ENCODE measurements around the gene HBEGF.

Gene HBEGF

DNA sequence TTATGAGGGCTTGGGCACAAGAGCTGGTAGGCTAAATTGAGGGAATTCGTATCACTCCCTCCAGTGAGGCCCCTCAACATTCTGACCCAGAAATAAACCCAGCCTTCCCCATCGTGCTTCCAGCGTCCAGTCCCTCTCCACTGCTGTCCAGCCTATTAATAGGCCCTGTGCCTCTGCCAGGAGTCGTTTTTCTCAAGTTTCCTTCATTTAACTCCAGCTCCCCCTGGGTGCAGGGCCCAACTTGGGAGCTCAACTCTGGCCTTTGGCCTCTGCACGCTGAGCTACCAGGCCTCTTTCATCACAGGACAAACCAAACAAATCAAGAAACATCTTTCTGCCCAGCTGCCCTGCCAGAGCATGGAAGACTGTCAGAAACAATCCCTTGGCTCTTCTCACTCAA is 10.0 kb downstream of the HBEGF start:
- no peak for ATAC-seq
- DNase-seq = no peak

GRCh38 chr5:140331638-140332037 is 14.8 kb downstream of the HBEGF start:
- DNase-seq (no peak), ATAC-seq (no peak)

- ATAC-seq (no peak), DNase-seq (no peak)
Observed at GRCh38 chr5:140329739-140330481, 16.5 kb downstream of the HBEGF start.

DNA sequence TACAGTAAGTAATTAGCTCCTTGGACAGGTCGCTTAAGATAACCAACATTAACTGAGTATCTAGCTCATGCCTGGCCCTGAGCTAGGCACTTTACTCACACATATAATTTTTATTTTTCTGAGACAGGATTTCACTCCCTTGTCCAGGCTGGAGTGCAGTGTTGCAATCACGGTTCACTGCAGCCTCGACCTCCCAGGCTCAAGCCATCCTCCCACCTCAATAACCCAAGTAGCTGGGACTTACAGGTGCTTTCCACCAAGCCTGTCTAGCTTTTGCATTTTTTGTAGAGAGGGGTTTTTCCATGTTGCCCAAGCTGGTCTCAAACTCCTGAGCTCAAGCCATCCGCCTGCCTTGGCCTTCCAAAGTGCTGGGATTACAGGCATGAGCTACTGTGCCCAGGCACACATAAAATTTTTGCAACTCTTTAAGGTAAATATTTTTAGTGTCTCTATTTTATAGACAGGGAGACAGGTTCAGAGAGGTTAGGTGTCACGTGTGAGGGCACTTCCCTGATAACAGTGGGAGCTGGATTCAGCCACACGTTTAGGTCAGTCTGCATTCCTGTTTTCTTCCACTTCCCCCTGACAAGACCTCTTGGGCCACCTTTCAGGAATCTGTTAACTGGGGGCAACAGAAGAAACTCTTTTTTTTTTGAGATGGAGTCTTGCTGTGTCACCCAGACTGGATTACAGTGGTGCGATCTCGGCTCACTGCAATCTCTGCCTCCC is 18.2 kb downstream of the HBEGF start:
- DNase-seq (no peak), ATAC-seq (no peak)

DNA sequence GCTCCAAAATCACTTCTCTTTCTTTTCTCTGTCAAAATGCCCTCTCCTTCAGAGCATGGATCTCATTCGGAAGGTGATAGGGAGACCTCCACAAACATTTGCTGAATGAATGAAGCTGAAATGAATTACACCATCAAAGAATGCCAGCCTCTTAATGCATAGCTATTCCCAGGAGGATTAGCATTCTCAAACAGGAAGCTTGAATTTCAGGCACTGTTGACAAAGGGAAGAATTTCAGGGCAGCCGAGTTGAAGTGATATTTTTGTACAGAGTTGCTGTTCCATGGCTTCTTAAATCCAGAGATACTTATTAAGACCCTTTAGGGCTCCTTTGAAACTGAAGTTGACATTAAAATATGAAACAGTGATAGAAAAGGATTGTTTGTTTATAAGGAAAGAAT is 18.8 kb downstream of the HBEGF start:
- ATAC-seq (no peak), DNase-seq (no peak)

- no peak for ATAC-seq
- DNase-seq = no peak
Observed at GRCh38 chr5:140325486-140325885, 20.9 kb downstream of the HBEGF start.

DNA sequence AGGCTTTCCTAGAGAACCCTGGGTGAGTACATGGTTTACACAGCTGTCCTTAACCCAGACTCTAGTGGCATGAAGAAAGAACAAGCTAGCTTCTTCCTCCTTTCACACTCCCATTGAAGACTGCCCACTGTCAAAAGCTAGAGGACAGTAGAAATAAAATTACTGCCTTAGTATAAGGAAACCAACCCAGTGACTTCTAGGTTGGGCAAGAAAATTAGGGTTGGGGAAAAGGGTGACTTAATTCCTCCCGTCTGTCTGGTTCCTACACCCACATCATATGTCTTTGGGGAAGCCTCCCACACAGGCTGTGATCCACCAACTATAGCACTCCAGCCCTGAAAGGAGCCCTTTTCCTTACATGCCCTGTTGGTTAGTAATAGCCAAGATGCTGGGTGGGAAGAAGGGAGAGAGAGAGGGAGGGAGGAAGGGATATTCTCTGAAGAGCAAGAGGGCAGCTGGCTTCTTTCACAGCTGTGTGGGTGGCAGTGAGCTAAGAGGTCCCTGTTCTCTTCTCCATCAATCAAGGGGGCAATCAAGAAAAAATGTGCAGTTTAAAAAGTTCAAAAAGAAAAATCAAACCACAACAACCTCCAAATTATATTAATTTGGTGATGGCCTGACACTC is 21.7 kb downstream of the HBEGF start:
- ATAC-seq = peak; percentile 24
- DNase-seq = no peak

DNA sequence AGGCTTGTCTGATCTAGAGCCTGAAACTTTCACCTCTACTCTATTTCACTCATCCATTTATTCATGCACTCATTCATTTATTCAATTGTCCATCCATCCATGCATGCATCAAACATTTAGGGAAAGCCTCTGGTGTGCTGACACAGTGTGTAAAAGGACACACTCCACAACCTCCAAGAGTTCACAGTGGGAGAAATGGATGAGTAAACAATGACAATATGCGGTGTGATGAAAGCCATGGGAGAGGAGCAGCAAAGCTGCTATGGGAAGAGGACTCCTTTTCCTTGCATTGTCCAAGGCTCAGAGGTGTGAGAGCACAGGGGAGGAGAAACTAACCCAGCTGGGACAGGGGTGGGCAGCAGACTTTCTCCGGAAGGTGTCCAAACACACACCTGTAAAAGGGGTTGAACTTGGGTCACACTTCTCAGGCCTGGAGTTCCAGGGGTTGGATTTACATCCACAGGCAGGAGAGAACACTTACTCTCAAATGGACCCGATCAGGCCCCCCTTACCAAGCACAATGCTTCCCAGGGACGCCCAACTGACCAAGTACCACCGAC is 22.3 kb downstream of the HBEGF start:
- DNase-seq (no peak), ATAC-seq (no peak)

- DNase-seq = no peak
Observed at GRCh38 chr5:140322751-140323731, 23.4 kb downstream of the HBEGF start.

GRCh38 chr5:140321796-140322195 is 24.6 kb downstream of the HBEGF start:
- ATAC-seq = no peak
- DNase-seq = no peak

More at GRCh38 chr5:140322751-140323731, 23.4 kb downstream of the HBEGF start:
- no peak for ATAC-seq

GRCh38 chr5:140319833-140320232 is 26.6 kb downstream of the HBEGF start:
- DNase-seq (no peak), ATAC-seq (no peak)

- DNase-seq = no peak
- ATAC-seq = no peak
Observed at GRCh38 chr5:140318792-140319191, 27.6 kb downstream of the HBEGF start.

GRCh38 chr5:140317859-140318258 is 28.5 kb downstream of the HBEGF start:
- ATAC-seq = no peak

GRCh38 chr5:140312791-140313189 is 33.6 kb downstream of the HBEGF start:
- ATAC-seq (no peak), DNase-seq (no peak)

More at GRCh38 chr5:140317859-140318258, 28.5 kb downstream of the HBEGF start:
- DNase-seq = no peak

DNA sequence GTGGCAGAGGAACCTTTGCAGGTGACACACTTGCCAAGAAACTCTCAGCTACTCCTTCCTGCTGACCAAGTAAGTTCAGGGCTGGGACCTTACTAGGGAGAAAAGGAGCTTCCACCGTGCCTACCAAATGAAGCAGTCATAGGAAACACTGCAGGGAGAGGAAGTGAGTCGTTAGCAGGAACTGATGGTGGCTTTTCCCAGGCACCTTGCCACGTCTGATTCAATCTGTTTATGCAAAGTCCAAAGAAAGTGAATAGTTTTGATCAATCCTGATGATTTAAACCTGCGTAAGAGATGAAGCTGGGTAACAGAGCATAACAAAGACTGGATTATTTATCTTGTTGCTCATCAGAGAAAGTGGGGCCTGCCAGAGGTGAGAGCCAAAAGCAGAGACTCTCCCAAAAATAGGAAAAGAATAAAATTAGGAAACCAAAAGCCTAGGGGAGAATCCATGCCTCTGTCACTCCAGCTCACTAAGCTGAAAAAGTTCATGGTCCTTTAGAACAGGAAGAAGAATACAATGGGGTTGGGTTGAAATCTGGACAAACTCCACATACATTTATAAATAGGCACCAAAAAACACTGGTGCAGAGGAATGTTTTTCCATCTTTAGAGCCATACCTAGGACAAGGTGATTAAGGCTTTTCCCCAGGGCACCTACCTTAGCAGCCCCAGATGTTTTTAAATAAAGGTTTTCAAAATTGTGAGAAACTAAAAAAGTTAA is 34.2 kb downstream of the HBEGF start:
- no peak for DNase-seq
- ATAC-seq = peak; percentile 40

- no peak for DNase-seq
Observed at GRCh38 chr5:140311011-140311467, 35.4 kb downstream of the HBEGF start.

DNA sequence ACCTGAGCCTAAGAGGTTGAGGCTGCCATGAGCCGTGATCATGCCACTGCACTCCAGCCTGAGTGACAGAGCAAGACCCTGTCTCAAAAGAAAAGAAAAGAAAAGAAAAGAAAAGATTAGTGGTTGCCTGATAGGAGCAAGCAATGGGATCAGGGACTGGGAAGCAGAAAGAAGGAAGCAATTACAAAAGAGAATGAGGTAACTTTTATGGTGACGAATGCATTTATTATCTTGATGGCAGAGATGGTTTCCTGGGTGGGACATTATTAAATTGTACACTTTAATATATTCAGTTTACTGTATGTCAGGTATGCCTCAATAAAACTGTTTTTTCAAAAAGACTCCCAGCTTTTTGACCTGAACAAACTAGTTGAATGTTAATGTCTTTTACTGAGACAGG is 36.0 kb downstream of the HBEGF start:
- ATAC-seq = no peak
- DNase-seq = no peak

More at GRCh38 chr5:140311011-140311467, 35.4 kb downstream of the HBEGF start:
- no peak for ATAC-seq

DNA sequence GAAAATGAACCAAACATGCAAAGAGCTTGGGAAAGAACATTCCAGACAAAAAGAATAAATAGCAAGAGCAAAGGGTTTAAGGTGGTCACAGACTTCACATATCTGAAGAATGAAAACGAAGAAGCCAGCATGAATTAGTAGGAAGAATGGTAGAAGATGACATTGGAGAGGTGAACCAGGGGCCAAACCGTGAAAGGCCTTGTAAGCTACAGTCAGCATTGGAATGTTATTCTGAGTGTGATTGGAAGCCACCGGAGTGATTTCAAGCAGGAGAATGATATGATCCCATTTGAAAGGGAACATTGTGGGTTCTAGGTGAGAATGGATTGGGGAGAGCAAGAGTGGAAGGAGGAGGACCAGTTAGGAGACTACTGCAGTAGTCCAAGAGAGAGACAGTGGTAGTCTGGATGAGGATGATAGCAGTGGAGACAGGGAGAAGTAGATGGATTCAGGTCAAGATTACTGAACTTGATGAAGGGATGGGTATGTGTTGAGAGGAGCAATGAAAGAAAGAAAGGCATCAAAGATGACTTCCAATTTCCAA is 36.6 kb downstream of the HBEGF start:
- ATAC-seq (no peak), DNase-seq (no peak)

DNA sequence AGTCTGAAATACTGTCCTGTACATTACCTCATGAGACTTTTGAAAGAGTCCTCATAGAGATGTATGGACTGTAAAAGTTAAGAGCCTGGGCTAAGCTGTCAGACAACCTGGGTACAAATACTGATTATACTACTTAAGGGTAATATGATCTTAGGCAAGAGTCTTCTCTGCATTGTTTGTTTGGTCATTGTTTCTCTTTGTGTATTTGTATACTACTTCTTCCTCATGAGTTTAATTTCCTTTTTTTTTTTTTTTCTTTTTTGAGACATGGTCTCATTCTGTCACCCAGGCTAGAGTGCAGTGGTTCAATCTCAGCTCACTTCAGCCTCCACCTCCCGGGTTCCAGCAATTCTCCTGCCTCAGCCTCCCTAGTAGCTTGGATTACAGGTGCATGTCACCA is 40.9 kb downstream of the HBEGF start:
- DNase-seq = no peak
- no peak for ATAC-seq

DNA sequence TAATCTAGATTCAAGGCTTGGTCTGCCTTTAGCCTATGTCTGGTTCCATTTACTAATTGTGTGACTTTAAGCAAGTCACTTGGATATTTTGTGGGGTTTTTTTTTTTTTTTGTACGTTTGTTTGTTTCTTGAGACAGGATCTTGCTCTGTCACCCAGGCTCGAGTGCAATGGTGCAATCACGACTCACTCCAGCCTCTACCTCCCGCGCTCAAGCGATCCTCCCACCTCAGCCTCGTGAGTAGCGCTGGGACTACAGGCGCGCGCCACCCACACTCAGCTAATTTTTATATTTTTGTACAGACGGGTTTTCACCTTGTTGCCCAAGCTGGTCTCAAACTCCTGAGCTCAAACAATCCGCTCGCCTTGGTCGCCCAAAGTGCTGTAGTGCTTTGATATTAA is 42.4 kb downstream of the HBEGF start:
- ATAC-seq (no peak), DNase-seq (no peak)
